NT2/D1 (cell line): Measurements from ENCODE around the gene TFDP2.

Experiments used
- DNase-seq: peaks from one replicate; pipeline ENCODE4 v3.0.0-alpha.2; 2011; ENCODE audit warnings: low read depth, low spot score
- H3K27me3 ChIP-seq: 2 replicates; pipeline ENCODE4 v1.6.0; 2011; ENCODE audit warnings: mild to moderate bottlenecking; ENCODE audit not compliant: insufficient read length, insufficient read depth
- H3K36me3 ChIP-seq: 2 replicates; pipeline ENCODE4 v1.6.1; 2011; ENCODE audit warnings: mild to moderate bottlenecking, low read length, mixed read lengths; ENCODE audit not compliant: insufficient read depth, insufficient read length
- H3K4me1 ChIP-seq: 2 replicates; pipeline ENCODE4 v1.5.1; 2011; ENCODE audit not compliant: insufficient read depth, insufficient read length
- H3K4me3 ChIP-seq: 2 replicates; pipeline ENCODE4 v1.5.1; 2011; ENCODE audit warnings: low read depth; ENCODE audit not compliant: insufficient read length
- H3K9ac ChIP-seq: 2 replicates; pipeline ENCODE4 v1.6.0; 2011; ENCODE audit warnings: low read depth; ENCODE audit not compliant: insufficient read length
- H3K9me3 ChIP-seq: 2 replicates; pipeline ENCODE4 v1.5.1; 2011; ENCODE audit warnings: mild to moderate bottlenecking, low read length; ENCODE audit not compliant: insufficient read depth
- SUZ12 ChIP-seq: IDR thresholded peaks from 2 replicates; pipeline ENCODE4 v1.6.1; 2011; ENCODE audit not compliant: insufficient read length, insufficient read depth; ENCODE audit errors: extremely low read depth
- YY1 ChIP-seq: IDR thresholded peaks from 2 replicates; pipeline ENCODE4 v1.6.1; 2011; ENCODE audit not compliant: insufficient read length, insufficient read depth
- ZNF274 ChIP-seq: IDR thresholded peaks from 2 replicates; pipeline ENCODE4 v1.6.1; 2011; ENCODE audit warnings: mild to moderate bottlenecking, low read depth, low read length

Gene TFDP2

GRCh38 chr3:142124243-142124642 is 25.1 kb downstream of the TFDP2 start:
- H3K4me3 ChIP-seq = no peak overlapping the region
- no peak overlapping the region for H3K9ac ChIP-seq
- H3K36me3 ChIP-seq = no peaks in the 10 kb centered on the region
- H3K9me3 ChIP-seq = no peaks in the 10 kb centered on the region
- H3K4me1 ChIP-seq = no peaks in the 10 kb centered on the region
- TF ChIP-seq ZNF274 (no peak), YY1 (no peak), SUZ12 (no peak)
- no peak for DNase-seq
- H3K27me3 ChIP-seq = no peaks in the 10 kb centered on the region

GRCh38 chr3:142120707-142121106 is 28.6 kb downstream of the TFDP2 start:
- no peak for DNase-seq
- Histone ChIP-seq H3K9me3 (no peaks in the 10 kb centered on the region), H3K4me1 (no peaks in the 10 kb centered on the region)

GRCh38 chr3:142118911-142119310 is 30.4 kb downstream of the TFDP2 start:
- H3K9ac ChIP-seq = no peak overlapping the region

More at GRCh38 chr3:142120707-142121106, 28.6 kb downstream of the TFDP2 start:
- TF ChIP-seq ZNF274 (no peak), YY1 (no peak), SUZ12 (no peak)
- Histone ChIP-seq H3K4me3 (no peak overlapping the region), H3K9ac (no peak overlapping the region), H3K27me3 (no peaks in the 10 kb centered on the region), H3K36me3 (no peaks in the 10 kb centered on the region)

GRCh38 chr3:142117056-142117851 is 32.1 kb downstream of the TFDP2 start:
- DNase-seq = no peak
- no peaks in the 10 kb centered on the region for H3K9me3 ChIP-seq
- H3K36me3 ChIP-seq = no peaks in the 10 kb centered on the region
- no peaks in the 10 kb centered on the region for H3K27me3 ChIP-seq
- TF ChIP-seq ZNF274 = no peak
- no peak for TF ChIP-seq YY1
- no peak for TF ChIP-seq SUZ12
- H3K9ac ChIP-seq = no peak overlapping the region
- H3K4me1 ChIP-seq = no peaks in the 10 kb centered on the region
- no peak overlapping the region for H3K4me3 ChIP-seq

More at GRCh38 chr3:142118911-142119310, 30.4 kb downstream of the TFDP2 start:
- Histone ChIP-seq H3K27me3 (no peaks in the 10 kb centered on the region), H3K4me3 (no peak overlapping the region), H3K36me3 (no peaks in the 10 kb centered on the region), H3K9me3 (no peaks in the 10 kb centered on the region), H3K4me1 (no peaks in the 10 kb centered on the region)
- DNase-seq = no peak
- TF ChIP-seq SUZ12 = no peak
- TF ChIP-seq YY1 = no peak
- TF ChIP-seq ZNF274 = no peak

- DNase-seq = no peak
- no peaks in the 10 kb centered on the region for H3K36me3 ChIP-seq
- no peaks in the 10 kb centered on the region for H3K27me3 ChIP-seq
- no peak for TF ChIP-seq ZNF274
- no peak for TF ChIP-seq SUZ12
- TF ChIP-seq YY1 = no peak
- no peak overlapping the region for H3K4me3 ChIP-seq
- H3K9me3 ChIP-seq = no peaks in the 10 kb centered on the region
- no peak overlapping the region for H3K9ac ChIP-seq
- no peaks in the 10 kb centered on the region for H3K4me1 ChIP-seq
Observed at GRCh38 chr3:142115867-142116668, 33.3 kb downstream of the TFDP2 start.

GRCh38 chr3:142112601-142113000 is 36.7 kb downstream of the TFDP2 start:
- H3K4me3 ChIP-seq = no peak overlapping the region
- no peak overlapping the region for H3K9ac ChIP-seq
- TF ChIP-seq SUZ12 (no peak), YY1 (no peak), ZNF274 (no peak)
- no peaks in the 10 kb centered on the region for H3K27me3 ChIP-seq
- no peak for DNase-seq
- no peaks in the 10 kb centered on the region for H3K36me3 ChIP-seq
- H3K9me3 ChIP-seq = no peaks in the 10 kb centered on the region
- H3K4me1 ChIP-seq = no peaks in the 10 kb centered on the region

GRCh38 chr3:142106548-142106947 is 42.8 kb downstream of the TFDP2 start:
- Histone ChIP-seq H3K27me3 (no peaks in the 10 kb centered on the region), H3K4me1 (no peaks in the 10 kb centered on the region), H3K36me3 (no peaks in the 10 kb centered on the region), H3K9ac (no peak overlapping the region), H3K4me3 (no peak overlapping the region), H3K9me3 (no peaks in the 10 kb centered on the region)
- no peak for TF ChIP-seq ZNF274
- TF ChIP-seq YY1 = no peak
- TF ChIP-seq SUZ12 = no peak
- no peak for DNase-seq
